ENCODE data around the gene PRR12.

The PRR12 gene

GRCh38 chr19:49566302-49566701, 24.7 kb upstream of the PRR12 start:
- no peak for DNase-seq

- DNase-seq = no peak
These were observed 23.0 kb upstream of the PRR12 start for GRCh38 chr19:49567861-49568441.

- no peak for DNase-seq
These were observed 20.7 kb upstream of the PRR12 start for GRCh38 chr19:49570138-49570856.

GRCh38 chr19:49570997-49571676, 19.8 kb upstream of the PRR12 start:
- no peak for DNase-seq

- no peak for DNase-seq
These were observed 18.0 kb upstream of the PRR12 start for GRCh38 chr19:49573009-49573408.

- DNase-seq = no peak
These were observed 17.6 kb upstream of the PRR12 start for GRCh38 chr19:49573425-49573824.

- no peak for DNase-seq
These were observed 16.7 kb upstream of the PRR12 start for GRCh38 chr19:49574206-49574755.

- DNase-seq = no peak
These were observed 11.8 kb upstream of the PRR12 start for GRCh38 chr19:49579193-49579592.

- no peak for DNase-seq
These were observed 11.1 kb upstream of the PRR12 start for GRCh38 chr19:49579947-49580263.

GRCh38 chr19:49580264-49581006, 10.5 kb upstream of the PRR12 start, which contains the start of gene NOSIP:
Gene NOSIP, minus strand, starts transcription at chr19:49580556. Its CDS starts 19,865 bp downstream, at chr19:49560691.
- DNase-seq = peak; percentile 95

- no peak for DNase-seq
These were observed 9.9 kb upstream of the PRR12 start, which contains the start of gene PRRG2 for GRCh38 chr19:49581007-49581508. Gene PRRG2, plus strand, starts transcription at chr19:49581316. Its CDS starts 1,904 bp downstream, at chr19:49583220.

- DNase-seq = no peak
These were observed 7.7 kb upstream of the PRR12 start for GRCh38 chr19:49583239-49583638.

GRCh38 chr19:49585023-49585422, 6.0 kb upstream of the PRR12 start:
- no peak for DNase-seq

- no peak for DNase-seq
These were observed 3.8 kb upstream of the PRR12 start for GRCh38 chr19:49587227-49587626.

- DNase-seq = no peak
These were observed 2.4 kb upstream of the PRR12 start for GRCh38 chr19:49588365-49589122.

- no peak for DNase-seq
These were observed 1.5 kb upstream of the PRR12 start for GRCh38 chr19:49589502-49589905.

- DNase-seq = peak; percentile 82
These were observed 661 bp upstream of the PRR12 start for GRCh38 chr19:49590071-49590970.

- no peak for DNase-seq
These were observed 926 bp downstream of the PRR12 start for GRCh38 chr19:49591731-49592485.

GRCh38 chr19:49592486-49593232, 1.7 kb downstream of the PRR12 start:
- no peak for DNase-seq
